ENCODE measurements around the gene GFM1.

The GFM1 gene

GRCh38 chr3:158644345-158644908 lies at the start of gene GFM1:
TSS of gene GFM1 (plus strand) at chr3:158644527. CDS start at chr3:158644635, 108 bp downstream.
- peak; percentile 93 for DNase-seq

- DNase-seq = no peak
These were observed 43.5 kb upstream of the GFM1 start for GRCh38 chr3:158600787-158601186.

- no peak for DNase-seq
These were observed 42.1 kb upstream of the GFM1 start for GRCh38 chr3:158602227-158602626.

- DNase-seq = no peak
These were observed 26.1 kb upstream of the GFM1 start for GRCh38 chr3:158617982-158618875.

- no peak for DNase-seq
These were observed 18.4 kb upstream of the GFM1 start for GRCh38 chr3:158625881-158626280.

- DNase-seq = no peak
These were observed 12.3 kb upstream of the GFM1 start for GRCh38 chr3:158631981-158632380.

- no peak for DNase-seq
These were observed 3.7 kb upstream of the GFM1 start for GRCh38 chr3:158640646-158641045.

GRCh38 chr3:158642005-158642404 lies 2.3 kb upstream of the GFM1 start:
- DNase-seq = peak; percentile 1

- no peak for DNase-seq
These were observed 1.7 kb upstream of the GFM1 start for GRCh38 chr3:158642474-158643210.

- DNase-seq = no peak
These were observed 5.5 kb downstream of the GFM1 start for GRCh38 chr3:158649791-158650190.

- no peak for DNase-seq
These were observed 6.9 kb downstream of the GFM1 start for GRCh38 chr3:158651192-158651591.

GRCh38 chr3:158652463-158652862 lies 8.1 kb downstream of the GFM1 start:
- DNase-seq = no peak

GRCh38 chr3:158658889-158659288 lies 14.6 kb downstream of the GFM1 start:
- DNase-seq = no peak

GRCh38 chr3:158659454-158660237 lies 15.3 kb downstream of the GFM1 start:
- DNase-seq = peak; percentile 39

- DNase-seq = no peak
These were observed 16.4 kb downstream of the GFM1 start for GRCh38 chr3:158660711-158661110.

- no peak for DNase-seq
These were observed 18.9 kb downstream of the GFM1 start for GRCh38 chr3:158663246-158663645.

GRCh38 chr3:158663832-158664231 lies 19.5 kb downstream of the GFM1 start:
- no peak for DNase-seq

GRCh38 chr3:158666416-158666815 lies 22.1 kb downstream of the GFM1 start:
- no peak for DNase-seq

- no peak for DNase-seq
These were observed 24.2 kb downstream of the GFM1 start for GRCh38 chr3:158668506-158668905.

GRCh38 chr3:158671821-158672214 lies 27.5 kb downstream of the GFM1 start:
- no peak for DNase-seq

- DNase-seq = peak; percentile 66
These were observed 28.2 kb downstream of the GFM1 start, which contains the start of gene LXN for GRCh38 chr3:158672215-158673176. TSS of gene LXN (minus strand) at chr3:158672648. CDS start at chr3:158672478, 170 bp downstream.

- no peak for DNase-seq
These were observed 34.4 kb downstream of the GFM1 start for GRCh38 chr3:158678687-158679086.
